ENCODE measurements around the gene COL16A1.

DNA sequence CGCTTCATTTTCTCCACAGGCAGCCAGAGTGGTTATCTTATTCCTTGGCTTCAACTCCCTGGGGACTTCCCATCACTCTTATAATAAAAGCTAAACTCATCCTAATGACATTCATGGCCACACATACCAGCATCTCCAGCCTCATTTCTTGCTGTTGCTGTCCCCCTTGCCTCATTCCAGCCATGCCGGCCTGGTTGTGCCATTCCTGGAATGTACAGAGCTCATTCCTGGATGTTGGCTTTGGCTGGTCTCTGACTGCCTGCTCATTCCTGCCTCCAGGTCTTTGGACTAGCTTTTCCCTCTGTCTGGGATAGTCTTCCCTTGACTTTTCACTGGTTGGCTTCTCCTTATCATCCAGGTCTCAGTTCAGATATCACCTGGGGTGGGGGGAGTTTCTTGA is 56.7 kb downstream of the COL16A1 start:
- TF ChIP-seq CTCF (IDR thresholded peaks at IDR 0.05; ENCODE audit: low read depth, low read length, missing input control) = no peak
- TF ChIP-seq RAD21 (IDR thresholded peaks at IDR 0.05) = no peak
- TF ChIP-seq RXRA (IDR thresholded peaks at IDR 0.05) = no peak
- TF ChIP-seq, protein P1, sequence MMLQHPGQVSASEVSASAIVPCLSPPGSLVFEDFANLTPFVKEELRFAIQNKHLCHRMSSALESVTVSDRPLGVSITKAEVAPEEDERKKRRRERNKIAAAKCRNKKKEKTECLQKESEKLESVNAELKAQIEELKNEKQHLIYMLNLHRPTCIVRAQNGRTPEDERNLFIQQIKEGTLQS (IDR thresholded peaks at IDR 0.05) = no peak
- TF ChIP-seq JUND (IDR thresholded peaks at IDR 0.05) = no peak
- no peak for TF ChIP-seq GABPA (IDR thresholded peaks at IDR 0.05 in 1 of 2, conservative IDR thresholded peaks at IDR 0.05 in 1 of 2)

Measured in liver (tissue), 3 donors.